ENCODE data around the gene ZSCAN5B.
A peak's percentile ranks its signal among the peaks of the same experiment; 100 is the strongest.

ZSCAN5B gene

DNA sequence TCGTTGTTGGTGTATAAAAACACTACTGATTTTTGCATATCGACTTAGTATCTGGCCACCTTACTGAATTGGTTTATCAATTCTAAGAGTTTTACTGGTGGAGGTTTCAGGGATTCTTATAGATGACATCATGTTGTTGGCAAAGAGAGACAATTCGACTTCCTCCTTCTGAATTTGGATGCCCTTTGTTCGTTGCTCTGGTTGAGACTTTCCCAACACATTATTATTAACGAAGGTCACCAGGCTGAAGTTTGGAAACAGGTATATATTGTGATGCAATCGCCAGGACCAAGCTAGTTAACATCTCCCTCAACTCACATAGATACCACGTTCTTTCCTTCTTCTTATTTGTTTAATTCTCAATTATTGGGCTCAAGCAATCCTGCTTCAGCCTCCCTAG is 2.1 kb upstream of the ZSCAN5B start:
- no peaks in the 10 kb centered on the region for H3K4me1 ChIP-seq
- H3K9me3 ChIP-seq: no peaks in the 10 kb centered on the region
- no peaks in the 10 kb centered on the region for H3K36me3 ChIP-seq
- H3K4me3 ChIP-seq (ENCODE audit: low read depth, low read length): no peak overlapping the region
- H3K27me3 ChIP-seq: peaks cover 25% of the 10 kb centered on the region
- TF ChIP-seq, protein P1, sequence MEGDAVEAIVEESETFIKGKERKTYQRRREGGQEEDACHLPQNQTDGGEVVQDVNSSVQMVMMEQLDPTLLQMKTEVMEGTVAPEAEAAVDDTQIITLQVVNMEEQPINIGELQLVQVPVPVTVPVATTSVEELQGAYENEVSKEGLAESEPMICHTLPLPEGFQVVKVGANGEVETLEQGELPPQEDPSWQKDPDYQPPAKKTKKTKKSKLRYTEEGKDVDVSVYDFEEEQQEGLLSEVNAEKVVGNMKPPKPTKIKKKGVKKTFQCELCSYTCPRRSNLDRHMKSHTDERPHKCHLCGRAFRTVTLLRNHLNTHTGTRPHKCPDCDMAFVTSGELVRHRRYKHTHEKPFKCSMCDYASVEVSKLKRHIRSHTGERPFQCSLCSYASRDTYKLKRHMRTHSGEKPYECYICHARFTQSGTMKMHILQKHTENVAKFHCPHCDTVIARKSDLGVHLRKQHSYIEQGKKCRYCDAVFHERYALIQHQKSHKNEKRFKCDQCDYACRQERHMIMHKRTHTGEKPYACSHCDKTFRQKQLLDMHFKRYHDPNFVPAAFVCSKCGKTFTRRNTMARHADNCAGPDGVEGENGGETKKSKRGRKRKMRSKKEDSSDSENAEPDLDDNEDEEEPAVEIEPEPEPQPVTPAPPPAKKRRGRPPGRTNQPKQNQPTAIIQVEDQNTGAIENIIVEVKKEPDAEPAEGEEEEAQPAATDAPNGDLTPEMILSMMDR (IDR thresholded peaks at IDR 0.05; ENCODE audit: low read depth, low read length): no peak
- no peak for DNase-seq

DNA sequence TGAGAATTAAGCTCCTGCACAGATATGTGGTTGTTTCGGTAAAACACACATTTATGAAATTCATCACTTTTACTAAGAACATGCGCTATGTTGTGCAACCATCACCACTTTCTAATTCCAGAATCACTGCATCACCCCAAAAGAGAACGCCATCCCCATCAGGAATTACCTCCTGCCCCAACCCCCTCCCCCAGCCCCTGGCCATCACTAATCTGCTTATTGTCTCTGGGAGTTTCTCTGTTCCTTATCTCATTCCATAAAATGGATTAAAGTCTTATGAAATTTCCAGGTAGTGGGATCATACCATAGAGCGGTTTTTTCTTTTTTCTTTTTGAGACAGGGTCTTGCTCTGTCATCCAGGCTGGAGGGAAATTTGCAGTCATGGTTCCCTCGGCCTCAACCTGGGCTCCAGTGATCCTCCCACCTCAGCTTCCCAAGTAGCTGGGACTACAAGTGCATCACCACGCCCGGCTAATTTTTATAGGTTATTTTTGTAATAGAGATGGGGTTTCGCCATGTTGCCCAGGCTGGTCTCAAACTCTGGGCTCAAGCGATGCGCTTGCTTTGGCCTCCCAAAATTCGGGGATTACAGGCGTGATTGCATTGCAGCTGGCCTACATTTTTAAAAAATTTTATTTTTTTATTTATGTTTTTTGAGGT is 3.5 kb downstream of the ZSCAN5B start:
- Histone ChIP-seq H3K4me1 (no peaks in the 10 kb centered on the region), H3K27me3 (peaks cover 4% of the 10 kb centered on the region), H3K9me3 (no peaks in the 10 kb centered on the region), H3K4me3 (ENCODE audit: low read depth, low read length) (no peak overlapping the region), H3K36me3 (no peaks in the 10 kb centered on the region)
- no peak for DNase-seq
- TF ChIP-seq, protein P1 (IDR thresholded peaks at IDR 0.05; ENCODE audit: low read depth, low read length): no peak

DNA sequence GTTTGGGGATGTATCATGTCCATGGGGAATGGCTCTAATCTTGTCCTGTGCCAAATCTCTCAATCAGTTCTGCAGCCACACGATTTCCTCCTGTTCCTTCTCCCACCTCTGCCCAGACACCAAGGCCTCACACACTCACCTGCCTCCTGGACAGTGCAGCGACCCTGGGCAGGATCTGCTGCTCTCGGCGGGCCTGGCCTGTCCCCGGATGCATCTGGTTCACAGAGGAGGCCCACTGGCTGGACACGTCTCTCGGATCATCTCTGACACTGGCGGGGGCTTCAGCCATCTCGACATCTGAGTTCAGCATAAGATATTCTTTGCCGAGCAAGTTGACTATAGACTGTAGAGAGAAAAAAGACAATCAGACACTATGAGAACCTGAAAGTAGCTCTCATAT is 5.9 kb downstream of the ZSCAN5B start:
- no peak overlapping the region for H3K4me3 ChIP-seq (ENCODE audit: low read depth, low read length)
- H3K4me1 ChIP-seq: no peaks in the 10 kb centered on the region
- DNase-seq: no peak
- TF ChIP-seq, protein P1 (IDR thresholded peaks at IDR 0.05; ENCODE audit: low read depth, low read length): no peak
- peaks cover 4% of the 10 kb centered on the region for H3K27me3 ChIP-seq
- H3K9me3 ChIP-seq: no peaks in the 10 kb centered on the region
- H3K36me3 ChIP-seq: no peaks in the 10 kb centered on the region

DNA sequence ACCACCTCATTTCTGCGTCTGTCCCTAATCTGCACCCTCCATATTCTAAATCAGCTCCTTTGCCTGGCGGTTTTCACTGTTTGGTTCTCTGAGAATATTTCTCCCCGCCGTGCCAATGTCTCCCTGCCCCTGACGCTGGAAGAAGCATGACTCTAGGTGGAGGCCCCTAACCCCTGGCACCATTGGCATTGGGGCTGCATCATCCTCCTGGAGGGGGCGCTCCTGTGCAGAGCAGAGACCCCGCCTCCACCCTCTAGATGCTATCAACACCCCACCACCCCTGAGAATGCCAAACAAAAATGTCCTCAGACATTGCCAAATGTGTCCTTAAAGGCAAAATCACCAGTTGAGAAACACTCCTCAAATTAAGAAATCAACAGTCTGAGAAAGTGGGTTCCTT is 6.5 kb downstream of the ZSCAN5B start:
- H3K4me3 ChIP-seq (ENCODE audit: low read depth, low read length): no peak overlapping the region
- no peaks in the 10 kb centered on the region for H3K9me3 ChIP-seq
- H3K4me1 ChIP-seq: no peaks in the 10 kb centered on the region
- no peaks in the 10 kb centered on the region for H3K36me3 ChIP-seq
- TF ChIP-seq, protein P1 (IDR thresholded peaks at IDR 0.05; ENCODE audit: low read depth, low read length): no peak
- DNase-seq: no peak
- H3K27me3 ChIP-seq: peaks cover 4% of the 10 kb centered on the region

DNA sequence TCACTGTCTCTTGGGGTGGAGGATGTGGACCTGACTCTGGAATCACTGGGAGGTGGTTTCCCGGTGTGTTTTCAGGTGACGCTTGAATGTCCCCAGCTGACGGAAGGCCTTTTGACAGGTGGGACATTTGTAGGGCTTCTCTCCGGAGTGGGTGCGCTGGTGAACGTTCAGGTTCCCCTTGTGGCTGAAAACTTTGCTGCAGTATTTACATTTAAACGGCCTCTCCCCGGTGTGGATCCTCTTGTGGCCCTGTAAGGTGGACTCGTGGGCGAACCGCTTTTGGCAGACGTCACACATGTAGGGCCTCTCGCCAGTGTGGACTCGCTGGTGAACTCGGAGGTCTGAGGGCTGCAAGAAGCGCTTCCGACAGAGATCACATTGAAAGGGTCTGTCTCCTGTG is 7.8 kb downstream of the ZSCAN5B start:
- TF ChIP-seq, protein P1 (IDR thresholded peaks at IDR 0.05; ENCODE audit: low read depth, low read length): peak; percentile 3; the same call in 1 of the 2 replicates
- Histone ChIP-seq H3K4me3 (ENCODE audit: low read depth, low read length) (no peak overlapping the region), H3K36me3 (no peaks in the 10 kb centered on the region), H3K4me1 (no peaks in the 10 kb centered on the region), H3K9me3 (no peaks in the 10 kb centered on the region), H3K27me3 (peaks cover 11% of the 10 kb centered on the region)
- DNase-seq: no peak

DNA sequence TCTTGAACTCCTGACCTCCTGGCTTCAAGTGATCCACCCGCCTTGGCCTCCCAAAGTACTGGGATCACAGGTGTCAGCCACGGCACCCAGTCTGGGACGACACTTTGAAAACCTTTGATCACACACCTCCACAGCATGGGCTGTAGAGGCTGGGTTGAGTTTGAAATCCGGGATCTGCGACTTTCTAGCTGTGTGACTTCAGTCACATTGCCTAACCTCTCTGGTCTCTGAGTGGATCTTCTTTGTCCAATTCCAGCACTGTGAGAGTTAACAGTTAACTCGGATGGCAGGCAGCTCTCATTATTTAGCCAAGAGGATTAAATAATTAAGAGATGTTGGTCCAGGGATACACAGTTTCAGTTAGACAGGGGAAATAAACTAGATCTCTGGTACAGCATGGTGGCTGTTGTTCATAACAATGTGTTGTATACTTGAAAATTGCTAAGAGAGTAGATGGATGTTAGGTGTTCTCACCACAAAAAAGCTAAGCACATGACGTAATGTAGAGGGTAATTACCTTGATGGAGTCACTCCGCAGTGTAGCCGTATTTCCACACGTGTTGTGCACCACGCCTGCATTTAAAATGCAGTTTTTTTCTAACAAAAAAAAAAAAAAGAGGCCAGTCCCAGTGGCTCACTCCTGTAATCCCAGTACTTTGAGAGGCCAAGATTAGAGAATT is 19.9 kb downstream of the ZSCAN5B start:
- DNase-seq: no peak
- no peaks in the 10 kb centered on the region for H3K4me1 ChIP-seq
- H3K27me3 ChIP-seq: peaks cover 26% of the 10 kb centered on the region
- no peaks in the 10 kb centered on the region for H3K9me3 ChIP-seq
- TF ChIP-seq, protein P1 (IDR thresholded peaks at IDR 0.05; ENCODE audit: low read depth, low read length): no peak
- H3K36me3 ChIP-seq: no peaks in the 10 kb centered on the region
- H3K4me3 ChIP-seq (ENCODE audit: low read depth, low read length): no peak overlapping the region
